GM15510 (cell line): Measurements from ENCODE around the gene RGS11.

Experiments used
- POLR2A ChIP-seq: IDR thresholded peaks from 3 replicates; pipeline ENCODE4 v1.6.1; 2011; ENCODE audit warnings: borderline replicate concordance; ENCODE audit not compliant: insufficient read length; ENCODE audit errors: extremely low read depth

Gene RGS11

DNA sequence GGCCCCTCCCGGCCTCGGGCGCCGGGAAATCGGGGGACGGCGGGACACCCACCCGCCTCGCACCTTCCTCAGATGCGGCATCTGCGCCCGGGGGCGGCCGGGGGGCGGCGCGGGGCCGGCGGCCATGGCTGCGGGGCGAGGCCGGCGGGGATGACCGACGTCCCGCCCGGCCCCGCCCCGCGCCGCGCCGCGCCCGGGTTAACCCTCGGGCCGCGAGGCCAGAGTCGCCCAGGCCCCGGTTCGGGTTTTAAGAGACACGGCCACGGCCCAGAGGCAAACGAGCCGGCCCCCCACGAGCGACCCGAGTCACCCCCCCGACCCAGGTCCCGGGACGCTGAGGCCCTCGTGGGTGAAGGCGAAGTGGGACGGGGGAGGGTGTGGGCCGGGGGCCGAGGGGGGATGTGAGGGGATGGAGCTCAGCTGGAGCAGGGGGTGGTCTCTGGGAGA is at the start of gene RGS11:
RGS11 (minus strand) TSS at position 159 of the 447 bp plus-strand sequence; CDS start at position 126, 33 bp downstream.
- no peak for TF ChIP-seq POLR2A

DNA sequence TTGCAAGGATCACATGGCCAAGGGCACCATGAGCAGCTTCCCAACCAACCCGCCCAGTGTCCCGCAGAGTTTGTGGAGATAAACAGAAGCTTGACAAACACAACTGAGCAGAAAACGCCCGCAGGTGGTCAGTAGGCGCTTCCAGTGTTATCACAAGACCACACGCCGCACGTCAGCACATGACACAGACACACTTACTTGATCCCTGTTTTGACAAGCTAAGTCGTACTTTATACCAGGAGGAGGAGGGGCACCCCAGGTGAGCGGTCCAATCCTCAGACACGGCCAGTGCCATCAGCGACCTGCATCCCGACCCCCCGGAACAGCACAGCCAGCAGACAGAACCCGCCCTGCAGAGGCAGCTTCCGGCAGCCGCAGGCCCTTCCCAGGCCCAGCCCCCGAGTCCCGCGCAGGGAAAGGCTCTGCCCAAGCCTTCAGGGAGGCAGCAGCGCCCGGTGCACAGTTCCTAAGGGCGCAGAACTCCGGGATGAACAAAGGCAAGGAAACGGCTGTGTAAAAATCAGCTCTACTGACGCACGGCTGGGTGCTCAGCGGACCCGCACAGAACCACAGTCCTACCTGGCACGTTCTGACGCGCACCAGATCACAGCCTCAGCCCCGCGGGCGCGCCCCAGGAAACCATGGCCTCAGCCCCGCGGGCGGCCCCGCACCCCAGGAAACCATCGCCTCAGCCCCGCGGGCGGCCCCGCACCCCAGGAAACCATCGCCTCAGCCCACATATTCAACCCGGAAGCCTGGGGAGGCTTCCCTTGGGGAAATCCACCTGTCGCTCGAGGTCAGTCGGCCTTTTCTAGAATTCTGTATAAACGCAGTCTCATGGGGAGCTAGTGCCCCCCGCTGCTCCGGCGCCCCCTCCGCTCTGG is 48.9 kb upstream of the RGS11 start:
- peak; percentile 40 for TF ChIP-seq POLR2A

DNA sequence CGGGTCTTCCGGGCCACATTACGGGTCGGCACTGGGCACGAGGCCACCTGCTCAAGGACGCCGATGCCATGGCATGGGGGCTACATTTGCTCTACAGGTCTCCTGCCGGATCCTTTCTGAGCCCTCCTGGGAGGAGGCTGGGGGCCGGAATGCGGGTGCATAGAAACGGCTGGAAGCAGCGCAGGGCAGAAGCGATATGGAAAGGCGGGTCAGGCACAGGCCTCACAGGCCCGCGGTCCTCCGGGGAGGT is 48.4 kb upstream of the RGS11 start:
- TF ChIP-seq POLR2A = no peak

DNA sequence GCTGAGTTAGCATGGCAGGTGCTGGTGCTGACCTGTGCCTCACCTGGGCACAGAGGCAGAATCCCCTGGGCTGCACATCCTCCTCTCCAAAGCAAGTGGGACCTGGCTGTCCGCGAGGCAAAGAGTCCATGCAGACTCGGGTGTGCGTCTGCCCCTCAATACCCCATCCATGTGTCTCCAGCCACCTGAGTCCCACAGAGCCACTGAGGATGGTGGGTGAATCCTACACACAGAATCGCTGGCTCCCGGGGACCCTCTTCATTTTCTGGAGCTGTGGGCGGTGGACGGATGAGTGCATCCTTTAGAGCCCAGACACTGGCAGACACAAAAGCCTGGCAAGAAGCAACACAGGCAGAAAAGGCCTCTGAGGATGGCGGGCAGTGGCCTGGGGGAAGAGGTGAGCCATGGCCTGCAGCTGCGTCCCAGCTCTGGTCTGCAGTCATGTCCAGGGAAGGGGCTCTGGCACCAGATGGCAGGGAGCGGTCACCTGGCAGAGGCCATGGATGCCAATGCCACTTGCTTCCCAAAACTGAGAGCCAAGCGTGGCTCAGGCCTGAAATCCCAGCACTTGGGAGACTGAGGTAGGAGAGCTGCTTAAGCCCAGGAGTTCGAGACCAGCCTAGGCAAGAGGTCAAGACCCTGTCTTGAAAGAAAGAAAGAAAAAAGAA is 46.9 kb upstream of the RGS11 start:
- no peak for TF ChIP-seq POLR2A

DNA sequence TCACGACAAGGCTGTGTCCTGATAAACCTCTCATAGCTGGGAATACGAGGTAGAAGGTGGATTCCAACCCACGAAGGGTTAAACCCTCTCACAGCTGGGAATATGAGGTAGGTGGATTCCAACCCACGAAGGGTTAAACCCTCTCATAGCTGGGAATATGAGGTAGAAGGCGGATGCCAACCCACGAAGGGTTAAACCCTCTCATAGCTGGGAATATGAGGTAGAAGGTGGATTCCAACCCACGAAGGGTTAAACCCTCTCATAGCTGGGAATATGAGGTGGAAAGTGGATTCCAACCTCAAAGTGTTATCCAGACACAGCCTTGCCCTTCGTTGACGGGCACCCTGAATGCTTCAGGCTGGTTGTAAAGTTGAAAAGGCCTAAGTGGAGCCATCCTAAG is 45.8 kb upstream of the RGS11 start:
- no peak for TF ChIP-seq POLR2A

DNA sequence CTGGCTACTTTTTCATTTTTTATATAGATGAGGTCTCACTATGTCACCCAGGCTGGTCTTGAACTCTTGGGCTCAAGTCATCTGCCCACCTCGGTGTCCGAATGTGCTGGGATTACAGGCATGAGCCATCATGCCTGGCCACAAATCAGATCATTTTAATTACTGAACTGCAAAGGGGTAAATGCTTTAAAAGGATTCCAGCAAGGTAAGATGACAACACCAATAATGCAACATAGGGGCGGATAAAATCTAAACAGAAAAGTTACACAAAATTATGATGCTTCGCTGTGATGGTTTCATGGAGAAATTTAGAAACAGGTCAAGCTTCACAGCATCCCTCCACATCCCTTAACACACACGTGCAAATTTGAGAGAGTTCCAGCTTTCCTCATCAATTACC is 44.5 kb upstream of the RGS11 start:
- no peak for TF ChIP-seq POLR2A

DNA sequence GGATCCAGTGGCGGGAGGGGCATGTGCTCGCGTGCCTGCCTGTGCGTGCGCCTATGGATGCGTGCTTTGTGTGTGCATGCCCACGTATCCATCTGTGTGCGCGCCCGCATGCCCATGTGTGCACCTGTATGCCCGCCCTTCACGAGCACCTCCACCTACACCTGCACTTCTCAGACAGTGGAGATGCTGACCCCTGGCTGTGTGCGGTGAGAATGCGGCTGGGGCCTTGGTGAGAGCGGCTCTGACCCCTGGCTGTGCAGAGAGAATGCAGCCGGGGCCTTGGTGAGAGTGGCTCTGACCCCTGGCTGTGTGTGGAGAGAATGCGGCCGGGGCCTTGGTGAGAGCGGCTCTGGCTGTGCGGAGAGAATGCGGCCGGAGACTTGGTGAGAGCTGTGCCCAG is 42.9 kb upstream of the RGS11 start:
- no peak for TF ChIP-seq POLR2A

DNA sequence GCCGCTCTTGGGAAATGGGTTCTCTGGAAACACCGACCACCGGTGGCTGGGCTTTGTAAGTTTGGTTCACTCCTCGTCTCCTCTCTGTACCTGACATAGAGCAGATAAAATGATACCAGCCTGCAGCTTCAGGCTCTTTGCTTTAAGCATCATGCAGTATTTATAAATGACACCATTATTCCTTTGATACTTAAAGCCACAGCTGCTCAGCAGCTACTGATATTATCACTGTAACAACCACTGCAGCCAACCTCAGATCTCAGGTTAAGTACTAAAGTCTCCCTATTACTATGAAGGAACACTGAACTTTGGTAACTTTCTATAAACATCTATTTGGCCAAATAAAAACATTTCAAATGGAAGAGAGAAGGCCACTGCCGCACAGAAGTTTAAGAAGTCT is 41.8 kb upstream of the RGS11 start:
- TF ChIP-seq POLR2A = no peak

DNA sequence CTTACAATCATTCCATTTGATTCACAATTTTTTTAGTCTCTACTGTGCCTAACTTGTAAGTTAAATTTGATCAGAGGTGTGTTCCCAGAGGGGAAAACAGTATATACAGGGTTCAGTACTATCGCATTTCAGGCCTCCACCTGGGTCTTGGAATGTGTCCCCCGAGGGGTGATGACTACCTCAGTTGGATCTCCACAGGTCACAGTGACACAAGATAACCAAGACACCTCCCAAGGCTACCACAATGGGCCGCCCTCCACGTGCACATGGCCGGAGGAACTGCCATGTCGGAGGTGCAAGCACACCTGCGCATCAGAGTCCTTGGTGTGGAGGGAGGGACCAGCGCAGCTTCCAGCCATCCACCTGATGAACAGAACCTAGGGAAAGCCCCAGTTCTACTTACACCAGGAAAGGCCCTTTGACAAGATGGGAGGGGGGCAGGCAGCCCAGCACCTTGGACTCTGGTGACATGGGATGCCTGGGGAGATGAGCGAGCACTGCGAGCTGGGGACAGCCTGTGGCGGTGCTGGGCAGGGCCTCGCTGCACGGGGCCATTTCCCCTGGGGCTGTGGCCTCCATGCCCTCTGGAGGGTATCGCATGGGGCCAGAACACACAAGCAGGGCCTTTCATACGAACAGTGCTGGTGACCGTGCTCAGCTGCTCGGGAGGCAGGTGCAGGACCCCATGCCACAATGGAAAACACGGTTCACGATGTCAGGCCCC is 41.2 kb upstream of the RGS11 start:
- no peak for TF ChIP-seq POLR2A

DNA sequence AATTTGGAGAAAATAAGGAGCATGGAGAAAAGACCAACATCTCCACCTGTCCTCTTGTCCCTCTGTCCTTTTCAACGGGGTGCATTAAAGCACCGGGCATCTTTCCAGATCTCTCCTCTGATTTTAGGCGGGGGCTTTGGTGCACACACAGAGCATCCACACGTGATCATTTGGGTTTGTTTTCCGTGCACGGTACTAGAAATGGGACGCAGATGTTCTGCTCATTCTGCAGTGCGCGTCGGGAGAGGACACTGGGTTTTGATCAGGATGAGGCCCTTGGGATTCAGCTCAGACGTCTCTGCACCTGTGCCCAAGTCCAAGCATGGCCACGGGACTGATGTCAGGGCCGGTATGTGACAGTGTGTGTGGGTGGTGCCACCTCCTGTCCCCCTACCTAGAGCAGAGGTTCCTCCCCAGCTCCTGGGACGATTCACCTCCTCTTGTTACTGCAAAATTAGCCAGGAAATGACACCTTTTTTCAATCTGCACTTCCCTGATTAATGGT is 39.1 kb upstream of the RGS11 start:
- TF ChIP-seq POLR2A = no peak

DNA sequence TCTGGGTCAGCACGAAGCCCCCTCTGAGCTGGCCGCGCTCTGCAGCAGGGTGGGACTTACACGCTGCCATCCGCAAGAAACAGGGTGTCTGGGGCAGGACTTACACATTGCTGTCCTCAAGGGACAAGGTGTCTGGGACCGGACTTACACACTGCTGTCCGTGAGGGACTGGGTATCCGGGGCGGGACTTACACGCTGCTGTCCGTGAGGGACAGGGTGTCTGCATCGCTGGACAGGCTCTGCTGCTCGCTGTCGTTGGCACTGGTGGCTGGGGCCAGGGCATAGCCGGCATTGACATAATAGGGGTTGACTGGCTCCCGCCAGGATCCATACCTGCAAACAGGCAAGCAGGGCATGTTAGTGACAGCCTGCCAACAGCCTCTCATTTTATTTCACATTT is 38.6 kb upstream of the RGS11 start:
- TF ChIP-seq POLR2A = no peak

DNA sequence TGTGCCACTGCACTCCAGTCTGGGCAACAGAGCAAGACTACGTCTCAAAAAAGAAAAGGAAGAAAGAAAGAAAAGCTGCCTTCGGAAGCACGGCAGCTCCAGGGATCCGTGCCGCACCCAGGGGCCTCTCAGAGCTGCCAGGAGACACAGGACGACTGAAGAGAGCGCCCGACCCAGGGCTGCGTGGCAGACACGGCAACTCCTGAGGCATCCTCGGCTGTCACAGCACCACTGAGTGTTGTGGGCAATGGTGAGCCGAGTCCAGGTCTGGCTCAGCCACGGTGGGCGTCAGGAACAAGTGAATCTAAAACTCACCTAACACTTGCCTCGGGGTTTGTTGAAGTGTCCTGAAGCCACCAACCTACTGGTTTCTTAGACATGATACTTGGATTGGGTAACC is 36.0 kb upstream of the RGS11 start:
- TF ChIP-seq POLR2A = no peak

DNA sequence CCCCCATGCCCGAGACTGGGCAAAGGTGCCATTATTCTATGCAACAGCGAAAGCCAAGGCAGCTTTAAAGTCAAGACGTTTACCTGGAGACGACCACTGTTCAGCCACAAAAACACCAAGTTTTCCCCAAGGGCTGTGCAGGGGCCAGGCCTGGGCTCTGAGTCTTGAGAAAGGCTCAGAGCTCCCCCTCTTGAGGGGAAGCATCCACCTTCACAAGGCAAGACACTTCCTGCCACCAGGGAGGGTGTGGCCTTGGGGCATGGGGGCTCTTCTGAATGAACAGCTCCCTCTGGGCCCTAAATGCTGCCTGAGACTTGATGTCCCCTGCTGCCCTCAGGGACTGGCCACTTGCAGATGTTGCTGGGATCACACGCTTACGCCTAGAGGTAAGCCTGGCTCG is 33.7 kb upstream of the RGS11 start:
- TF ChIP-seq POLR2A = no peak

DNA sequence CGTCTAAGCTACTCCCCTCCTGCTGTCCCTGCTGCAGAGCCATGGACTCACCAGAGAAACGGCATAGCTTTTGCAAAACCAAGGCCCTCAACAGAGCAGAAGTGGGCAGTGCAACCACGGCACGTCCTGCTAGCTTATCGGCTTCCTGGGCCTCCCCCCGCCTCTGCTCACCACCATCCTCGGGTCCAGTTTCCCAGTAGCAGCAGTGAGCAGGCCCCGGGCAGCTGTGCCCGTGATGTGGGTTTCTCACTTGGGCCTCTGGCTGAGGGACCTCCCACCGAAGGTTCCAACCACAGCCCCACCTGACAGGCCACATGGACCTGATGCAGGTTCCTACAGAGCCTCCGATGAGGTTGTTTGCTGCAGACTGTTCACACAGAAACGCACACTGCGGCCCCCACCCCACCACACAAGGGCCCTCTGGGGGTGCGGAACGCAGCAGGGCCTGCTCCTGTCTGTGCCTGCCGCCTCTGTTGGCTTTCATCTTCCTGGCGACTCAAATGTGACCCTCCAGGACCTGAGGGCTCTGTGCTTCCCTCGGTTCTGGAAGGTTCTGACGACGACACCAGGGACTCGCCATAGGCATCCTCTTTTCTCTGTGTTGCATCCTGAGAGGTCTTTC is 32.1 kb upstream of the RGS11 start:
- no peak for TF ChIP-seq POLR2A

DNA sequence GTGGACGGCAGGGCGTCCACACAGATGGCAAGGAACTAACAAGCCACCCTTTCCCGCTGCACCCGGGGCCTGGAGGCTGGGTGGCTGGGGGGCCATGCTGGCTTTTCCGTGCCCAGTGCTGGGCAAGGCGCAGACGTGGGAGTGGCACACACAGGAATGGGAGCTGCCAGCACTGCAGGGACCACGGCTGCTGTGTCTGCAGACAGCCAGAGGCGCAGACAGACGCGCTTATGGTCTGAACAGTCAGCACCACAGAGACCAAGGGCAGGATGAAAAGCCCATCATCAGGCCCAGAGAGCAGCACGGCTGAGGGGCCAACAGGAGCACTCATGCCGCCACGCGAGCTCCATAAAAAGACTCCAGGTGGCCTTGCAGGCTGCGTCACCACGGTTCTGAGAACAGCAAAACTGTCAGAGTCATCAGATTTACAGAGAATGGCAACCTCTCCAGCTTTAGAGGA is 31.2 kb upstream of the RGS11 start:
- no peak for TF ChIP-seq POLR2A
